ENCODE data around the gene ARX.

The ARX gene

GRCh38 chrX:25015486-25016360, at the start of gene ARX:
ARX (minus strand) TSS chrX:25015965; CDS start chrX:25015737, 228 bp downstream.
- FAIRE-seq: no peak

- no peak for FAIRE-seq
These were observed 43.5 kb upstream of the ARX start for GRCh38 chrX:25059273-25059672.

- no peak for FAIRE-seq
These were observed 37.2 kb upstream of the ARX start for GRCh38 chrX:25052798-25053534.

- FAIRE-seq: no peak
These were observed 34.2 kb upstream of the ARX start for GRCh38 chrX:25049971-25050370.

- no peak for FAIRE-seq
These were observed 33.6 kb upstream of the ARX start for GRCh38 chrX:25049357-25049756.

- FAIRE-seq: no peak
These were observed 32.4 kb upstream of the ARX start for GRCh38 chrX:25048178-25048577.

GRCh38 chrX:25043192-25043591, 27.4 kb upstream of the ARX start:
- FAIRE-seq: no peak

GRCh38 chrX:25039036-25039435, 23.3 kb upstream of the ARX start:
- FAIRE-seq: no peak

GRCh38 chrX:25034889-25035288, 19.1 kb upstream of the ARX start:
- no peak for FAIRE-seq

GRCh38 chrX:25029288-25029825, 13.6 kb upstream of the ARX start:
- FAIRE-seq: no peak

- no peak for FAIRE-seq
These were observed 13.0 kb upstream of the ARX start for GRCh38 chrX:25028726-25029125.

- FAIRE-seq: no peak
These were observed 10.8 kb upstream of the ARX start for GRCh38 chrX:25026576-25026975.

GRCh38 chrX:25025615-25026014, 9.8 kb upstream of the ARX start:
- FAIRE-seq: no peak

- FAIRE-seq: no peak
These were observed 8.1 kb upstream of the ARX start for GRCh38 chrX:25023908-25024307.

GRCh38 chrX:25022499-25023325, 6.9 kb upstream of the ARX start:
- FAIRE-seq: no peak

GRCh38 chrX:25020905-25021449, 5.2 kb upstream of the ARX start:
- FAIRE-seq: no peak

- FAIRE-seq: no peak
These were observed 4.7 kb upstream of the ARX start for GRCh38 chrX:25020391-25020904.

GRCh38 chrX:25019707-25020390, 4.1 kb upstream of the ARX start:
- FAIRE-seq: no peak

GRCh38 chrX:25018682-25019081, 2.9 kb upstream of the ARX start:
- no peak for FAIRE-seq

GRCh38 chrX:25017667-25018247, 2.0 kb upstream of the ARX start:
- no peak for FAIRE-seq

GRCh38 chrX:25016938-25017598, 1.3 kb upstream of the ARX start:
- no peak for FAIRE-seq

All from endometrium (tissue), 2 donors.